ENCODE results near the gene NPM1. TPM values are rescaled to one million over a fixed set of nuclear protein-coding genes. Genes with fewer than 3 reads are reported as not detected.

Gene NPM1
- total RNA-seq, 1 experiment from 2014 or later, result 3,122 TPM

GRCh38 chr5:171435908-171436307 is 48.3 kb downstream of the NPM1 start:
- Histone ChIP-seq H3K27me3 (ENCODE audit: insufficient read depth, low read length) (no peaks in the 10 kb centered on the region), H3T11ph (ENCODE audit: low read length) (no peak overlapping the region), H3K4me1 (ENCODE audit: insufficient read depth, low read length) (peaks cover 10% of the 10 kb centered on the region; the same call in 1 of the 2 replicates), H3K23ac (ENCODE audit: insufficient read length, low read depth, low read length) (no peak overlapping the region), H3K79me1 (ENCODE audit: insufficient read depth, low read depth, low read length, poor library complexity, severe bottlenecking) (no peaks in the 10 kb centered on the region), H4K8ac (replicated peaks; ENCODE audit: insufficient read length, low read depth, low read length) (no peak overlapping the region), H3K79me2 (ENCODE audit: insufficient read depth, low read length) (no peaks in the 10 kb centered on the region), H2BK12ac (ENCODE audit: insufficient read length, low read depth, low read length) (no peak overlapping the region), H2AFZ (ENCODE audit: low read length) (no peak overlapping the region), H3K9me3 (ENCODE audit: control insufficient read depth, low read depth, low read length) (no peaks in the 10 kb centered on the region), H4K5ac (ENCODE audit: insufficient read length, low read depth, low read length) (no peak overlapping the region), H3K27ac (ENCODE audit: insufficient read length, low read depth, low read length) (no peak overlapping the region), H3K56ac (ENCODE audit: insufficient read length, low read depth, low read length) (no peak overlapping the region), H2BK20ac (ENCODE audit: low read depth, low read length, poor library complexity, severe bottlenecking) (no peak overlapping the region), H4K91ac (ENCODE audit: insufficient read length, low read depth, low read length) (no peak overlapping the region), H2BK15ac (ENCODE audit: low read depth, low read length) (no peak overlapping the region), H3K4me2 (ENCODE audit: insufficient read depth, insufficient read length, low read length) (no peak overlapping the region), H3K9ac (ENCODE audit: extremely low read depth, insufficient read length, low read length) (no peak overlapping the region), H4K20me1 (ENCODE audit: control insufficient read depth, insufficient read depth, insufficient read length) (no peaks in the 10 kb centered on the region), H3K18ac (ENCODE audit: insufficient read length, low read depth, low read length) (no peak overlapping the region), H3K4ac (ENCODE audit: low read depth, low read length) (no peak overlapping the region), H3K14ac (ENCODE audit: insufficient read depth, low read length) (no peak overlapping the region), H2BK5ac (ENCODE audit: insufficient read length, low read length) (no peak overlapping the region), H2BK120ac (ENCODE audit: low read depth, low read length, poor library complexity, severe bottlenecking) (no peak overlapping the region), H3K23me2 (ENCODE audit: insufficient read length, low read depth, low read length, poor library complexity, severe bottlenecking) (no peaks in the 10 kb centered on the region), H2AK5ac (ENCODE audit: insufficient read length, low read length) (no peak overlapping the region)
- no peak overlapping the region for H3K27ac Mint-ChIP-seq
- no peaks in the 10 kb centered on the region for H3K9me3 Mint-ChIP-seq
- no CpG with 5 or more reads among the region's 20 CpGs for WGBS (ENCODE audit: extremely low coverage, insufficient read length, low lambda C conversion rate)
- H3K36me3 Mint-ChIP-seq (ENCODE audit: insufficient read depth in 1 of 3, low read depth in 3 of 3), result peaks cover 0 to 3% (median 0%) of the 10 kb centered on the region in 3 experiments; a peak in 2 of 7 replicates
- no peaks in the 10 kb centered on the region; the same call in 1 of the 2 replicates for H3K27me3 Mint-ChIP-seq (ENCODE audit: low read depth)
- H3K4me1 Mint-ChIP-seq, result peaks cover 33 to 48% of the 10 kb centered on the region in 2 experiments
- DNase-seq, result no peak
- TF ChIP-seq CTCF (conservative IDR thresholded peaks at IDR 0.05), result no peak
- H3K4me3 Mint-ChIP-seq, result no peak overlapping the region
